Measurements from ENCODE around the gene HDAC8. TPM values are rescaled to one million over a fixed set of nuclear protein-coding genes. Genes with fewer than 3 reads are reported as not detected.

HDAC8 gene
- total RNA-seq, 1 donor from 2014 or later: 37.7 TPM

DNA sequence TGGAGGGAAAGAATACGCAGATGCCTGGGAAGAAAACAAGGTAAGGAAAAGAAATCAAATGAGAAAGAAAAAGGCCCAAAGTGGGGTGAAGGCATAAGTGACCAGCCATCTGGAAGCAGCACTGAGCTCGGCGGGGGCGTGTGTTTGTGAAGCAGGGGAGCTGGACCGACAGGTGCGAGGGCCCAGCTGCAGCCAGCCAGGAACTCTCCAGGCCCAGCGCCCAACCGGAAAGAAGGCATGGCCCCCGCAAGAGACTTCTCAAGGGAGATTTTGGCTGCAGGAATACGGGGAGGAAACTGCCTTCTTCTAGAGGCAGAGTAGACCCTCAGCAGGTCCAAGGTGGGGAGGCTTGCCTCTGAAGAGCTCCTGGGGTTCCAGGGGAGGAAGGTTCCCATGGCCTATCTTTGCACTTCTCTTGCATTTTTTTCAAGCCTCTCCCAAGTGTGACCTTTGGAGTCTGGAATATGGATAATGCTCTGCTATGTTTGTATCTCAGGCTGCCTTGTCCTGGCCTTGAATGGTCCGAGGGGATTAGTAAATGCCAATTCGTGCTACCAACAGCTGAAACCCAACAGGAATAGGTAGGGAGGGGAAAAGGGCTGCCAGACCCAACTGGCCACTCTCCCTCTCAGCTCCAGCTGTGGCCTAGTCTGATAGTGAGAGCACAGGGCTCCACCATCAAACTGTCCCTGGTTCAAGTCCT is 256.1 kb downstream of the HDAC8 start:
- DNase-seq: no peak

DNA sequence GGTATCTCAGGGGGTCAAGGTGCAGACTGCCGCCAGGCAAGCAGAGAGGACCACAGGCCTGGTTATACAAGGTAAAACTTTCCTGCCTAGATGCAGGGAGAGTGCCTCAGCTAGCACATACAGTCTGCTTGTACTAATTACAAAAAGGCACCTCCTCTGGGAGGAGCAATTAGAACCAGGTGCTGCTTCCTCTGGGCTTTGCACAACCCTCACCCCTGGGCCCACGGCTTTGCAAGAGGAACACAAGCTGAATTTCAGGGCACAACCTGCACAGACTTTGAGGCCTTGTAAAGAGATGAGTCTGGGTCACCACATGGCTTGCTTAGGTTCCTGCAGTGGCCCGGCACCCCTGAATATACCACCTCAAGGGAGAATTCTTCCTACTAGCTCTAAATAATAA is 257.8 kb downstream of the HDAC8 start:
- DNase-seq: no peak

DNA sequence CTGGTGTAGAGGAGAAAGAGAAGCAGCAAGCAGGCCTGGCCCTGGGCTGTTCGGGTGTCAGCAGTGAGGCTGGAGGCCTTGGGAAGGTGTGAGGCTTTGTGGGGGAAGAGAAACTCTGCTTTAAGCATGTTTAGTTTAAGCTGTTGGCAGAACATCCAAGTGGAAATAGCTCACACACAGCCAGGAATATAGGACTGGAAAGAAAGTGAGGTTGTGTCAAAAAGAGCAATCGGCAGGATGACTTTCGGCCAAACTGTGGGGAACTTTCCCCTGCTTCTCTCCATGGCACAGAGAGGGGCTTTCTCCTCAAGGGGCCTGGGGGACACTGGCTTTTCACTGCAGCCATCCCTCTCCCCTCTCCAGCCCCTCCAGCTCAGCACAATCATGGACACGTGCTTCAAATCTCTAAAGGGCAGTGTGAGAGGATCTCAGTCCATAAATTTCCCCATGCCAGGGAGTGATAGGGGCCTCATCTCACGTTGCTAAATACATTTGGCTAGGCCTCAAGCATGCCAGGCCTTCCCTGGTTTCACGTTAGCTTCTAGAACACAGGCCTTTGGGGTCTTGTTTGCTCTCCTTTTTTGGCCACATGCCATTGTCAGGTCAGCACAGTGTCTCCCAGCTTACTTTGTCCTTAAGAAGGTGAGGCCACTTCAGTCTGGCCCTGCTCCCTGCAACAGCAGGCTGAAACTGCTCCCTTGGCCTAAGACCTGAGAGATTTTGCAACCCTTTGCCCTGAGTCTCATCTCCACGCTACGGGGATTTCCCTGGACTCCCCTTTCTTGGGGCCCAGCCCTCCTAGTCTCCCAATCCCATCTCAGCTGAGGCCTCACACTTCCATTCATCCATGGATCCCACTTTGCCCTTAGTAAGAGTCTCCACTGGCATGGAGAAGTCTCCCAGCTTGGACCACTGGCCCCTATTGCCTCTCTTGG is 258.7 kb downstream of the HDAC8 start:
- no peak for DNase-seq

DNA sequence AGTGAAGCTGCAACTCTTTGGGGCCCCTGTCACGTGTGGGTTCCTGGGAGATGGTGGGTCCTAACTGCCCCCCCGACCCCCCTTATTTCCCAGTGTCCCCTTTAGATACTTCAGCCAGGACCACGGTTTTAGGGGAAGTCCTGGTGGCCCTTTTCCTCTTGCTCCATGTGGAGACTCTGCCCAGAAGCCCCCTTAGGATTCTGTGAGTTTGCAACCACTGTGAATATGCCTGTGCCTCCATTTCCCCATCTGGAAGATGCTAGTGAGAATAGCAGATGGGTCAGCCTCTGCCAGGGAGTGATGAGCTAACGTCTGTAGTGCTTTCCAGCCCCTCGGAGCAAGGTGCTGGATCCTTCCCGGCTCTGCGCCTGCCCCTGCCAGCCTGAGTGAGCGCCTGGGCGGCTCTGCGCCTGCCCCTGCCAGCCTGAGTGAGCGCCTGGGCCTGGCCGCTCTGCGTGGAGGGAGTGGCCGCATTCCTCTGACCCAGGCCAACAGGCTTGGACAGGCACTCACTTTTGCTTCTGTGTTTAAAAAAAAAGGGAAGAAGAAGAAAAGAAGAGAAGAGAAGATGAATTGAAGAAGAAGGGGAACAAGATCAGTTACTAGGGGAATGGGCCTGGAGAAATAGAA is 260.2 kb downstream of the HDAC8 start:
- no peak for DNase-seq

DNA sequence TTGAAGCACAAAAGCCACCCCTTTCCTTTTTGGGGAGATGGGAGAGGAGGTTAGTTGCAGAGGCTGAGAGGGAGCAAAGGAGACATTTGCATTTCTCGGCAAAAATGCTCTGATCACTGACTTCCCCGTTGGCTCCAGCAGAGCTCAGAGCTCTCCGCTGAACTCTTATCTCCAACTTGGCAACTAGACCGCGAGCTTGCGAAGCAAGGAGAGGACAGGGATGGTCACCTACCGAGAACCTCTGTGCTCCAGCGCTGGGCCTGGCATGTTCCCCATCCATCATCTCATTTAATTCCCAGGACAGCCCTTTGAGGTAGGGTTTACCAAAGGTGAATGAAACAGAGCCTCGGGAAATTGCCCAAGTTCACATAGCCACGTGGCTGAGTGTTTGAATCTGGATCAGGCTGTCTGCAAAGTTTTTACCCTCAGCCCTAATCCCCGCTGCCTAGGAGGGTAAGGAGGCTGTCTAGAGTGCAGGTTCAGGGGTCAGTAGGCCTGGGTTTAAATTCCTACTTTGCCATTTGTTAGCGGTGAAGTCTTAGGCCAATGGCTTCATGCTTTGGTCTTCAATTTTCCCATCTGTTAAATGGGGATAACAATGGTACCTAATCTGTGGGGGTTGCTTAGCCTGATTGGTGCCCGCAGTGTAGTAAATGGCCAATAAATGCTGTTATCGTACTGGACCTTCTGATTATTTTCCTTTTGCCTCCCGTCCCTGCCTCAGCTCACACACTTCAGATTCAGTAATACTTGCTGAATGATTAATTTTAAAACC is 263.2 kb downstream of the HDAC8 start:
- DNase-seq: no peak

DNA sequence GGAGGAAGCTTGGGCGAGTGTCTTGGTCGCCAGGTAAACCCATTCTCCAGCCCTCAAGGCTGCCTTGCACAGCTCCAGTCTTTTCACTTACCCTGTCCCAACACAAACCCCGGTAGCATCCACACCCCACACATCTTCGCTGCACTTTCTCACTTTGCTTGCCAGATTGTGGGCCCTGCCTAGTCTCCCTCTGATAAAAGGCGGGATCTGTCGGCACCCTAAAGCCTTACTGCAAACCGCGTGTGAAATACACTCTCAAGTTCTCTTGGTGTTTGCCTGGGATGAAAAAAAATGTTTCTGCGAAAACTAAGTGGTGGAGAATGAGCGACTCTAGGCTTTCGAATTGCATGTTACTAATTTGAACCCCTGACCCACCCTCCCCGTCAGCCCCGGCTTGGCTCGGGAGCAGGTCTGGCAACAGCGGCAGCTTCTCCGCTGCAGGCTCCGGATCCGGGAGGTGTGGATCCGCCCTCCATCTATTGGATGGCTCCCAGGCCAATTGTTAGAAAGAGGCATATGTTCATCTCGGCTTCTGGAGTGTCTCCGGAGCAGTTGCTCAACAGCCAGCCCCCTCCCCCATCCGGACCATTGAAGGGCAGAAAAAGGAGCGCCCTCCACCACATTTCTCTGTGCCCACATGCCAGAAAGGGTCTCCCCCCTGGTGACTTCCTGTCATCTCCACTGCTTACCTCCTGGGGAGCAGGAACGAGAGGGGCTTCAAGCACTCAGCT is 263.9 kb downstream of the HDAC8 start:
- DNase-seq: peak; percentile 26

DNA sequence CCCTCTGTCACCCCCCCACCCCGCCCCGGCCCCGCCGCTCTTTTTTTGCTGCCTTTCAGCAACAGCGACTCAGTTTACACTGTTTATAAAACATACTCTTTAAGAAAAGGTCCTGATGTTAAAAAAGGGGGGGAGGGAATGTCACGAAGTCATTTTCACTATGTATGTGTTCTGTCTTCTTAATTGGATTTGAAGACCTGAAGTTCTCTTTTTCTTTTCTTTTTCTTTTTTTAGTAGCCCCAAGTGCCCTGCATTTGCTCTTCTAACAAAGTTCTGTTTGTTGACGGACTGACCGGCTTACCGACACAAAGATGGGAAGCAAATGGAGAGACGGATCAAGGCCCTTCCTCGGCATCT is 264.5 kb downstream of the HDAC8 start:
- no peak for DNase-seq

DNA sequence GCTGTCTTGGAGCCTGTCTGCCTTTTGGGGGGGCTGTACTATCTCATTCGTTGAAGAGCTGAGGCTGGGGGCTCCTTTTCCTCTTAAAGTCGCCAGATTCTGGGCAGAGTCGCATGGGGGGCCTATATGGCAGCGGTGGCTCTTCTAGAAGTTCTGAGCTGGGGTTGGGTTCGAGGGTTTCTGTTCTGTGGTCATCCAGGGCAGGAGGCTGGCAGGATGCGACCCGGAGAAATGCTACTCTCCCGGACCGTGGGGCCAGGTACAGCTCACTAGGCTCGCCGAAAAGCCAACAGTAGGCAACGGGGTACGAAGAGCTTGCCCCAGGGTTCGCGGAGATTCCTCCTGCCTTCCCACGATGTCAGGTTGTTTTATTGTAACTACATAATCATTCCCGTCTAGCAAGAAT is 265.0 kb downstream of the HDAC8 start:
- DNase-seq: no peak

DNA sequence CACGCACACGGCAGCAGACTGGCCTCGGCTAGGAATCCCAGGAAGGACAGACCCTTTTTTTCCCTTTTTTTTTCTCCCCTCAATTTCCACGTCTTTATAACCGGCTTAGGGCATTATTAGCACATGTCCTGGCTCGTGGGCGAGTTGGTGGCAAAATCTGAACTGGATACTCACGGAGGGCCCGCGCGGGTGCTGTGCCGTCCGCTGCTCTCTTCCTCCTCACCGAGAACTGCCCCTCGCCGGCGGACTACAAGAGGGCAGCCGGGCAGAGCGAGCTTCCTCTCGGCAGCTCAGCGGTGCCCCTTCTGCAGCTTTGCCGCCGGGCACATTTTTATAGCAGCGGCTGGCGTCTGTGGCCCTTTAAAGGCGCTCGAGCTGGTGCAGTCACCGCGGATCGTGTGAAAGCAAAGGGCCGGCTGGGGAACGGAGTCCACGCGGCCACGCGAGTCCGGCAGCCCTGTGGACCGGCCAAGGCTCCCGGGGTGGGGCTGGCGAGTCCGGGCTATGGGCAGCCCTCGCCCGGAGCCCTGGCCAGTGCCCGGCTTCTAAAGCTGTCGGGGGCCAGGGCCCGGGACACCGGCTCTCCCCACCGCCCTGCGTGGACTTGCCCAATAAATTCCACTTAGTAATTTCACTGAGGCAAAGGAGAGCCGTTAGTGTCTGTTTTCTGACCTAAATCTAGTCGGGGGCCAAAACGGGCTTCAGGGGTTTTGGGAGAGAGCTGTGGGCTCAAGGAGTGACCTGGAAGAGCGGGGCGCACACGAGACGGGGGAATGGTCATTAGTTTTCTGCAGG is 265.6 kb downstream of the HDAC8 start:
- DNase-seq: peak; percentile 53

DNA sequence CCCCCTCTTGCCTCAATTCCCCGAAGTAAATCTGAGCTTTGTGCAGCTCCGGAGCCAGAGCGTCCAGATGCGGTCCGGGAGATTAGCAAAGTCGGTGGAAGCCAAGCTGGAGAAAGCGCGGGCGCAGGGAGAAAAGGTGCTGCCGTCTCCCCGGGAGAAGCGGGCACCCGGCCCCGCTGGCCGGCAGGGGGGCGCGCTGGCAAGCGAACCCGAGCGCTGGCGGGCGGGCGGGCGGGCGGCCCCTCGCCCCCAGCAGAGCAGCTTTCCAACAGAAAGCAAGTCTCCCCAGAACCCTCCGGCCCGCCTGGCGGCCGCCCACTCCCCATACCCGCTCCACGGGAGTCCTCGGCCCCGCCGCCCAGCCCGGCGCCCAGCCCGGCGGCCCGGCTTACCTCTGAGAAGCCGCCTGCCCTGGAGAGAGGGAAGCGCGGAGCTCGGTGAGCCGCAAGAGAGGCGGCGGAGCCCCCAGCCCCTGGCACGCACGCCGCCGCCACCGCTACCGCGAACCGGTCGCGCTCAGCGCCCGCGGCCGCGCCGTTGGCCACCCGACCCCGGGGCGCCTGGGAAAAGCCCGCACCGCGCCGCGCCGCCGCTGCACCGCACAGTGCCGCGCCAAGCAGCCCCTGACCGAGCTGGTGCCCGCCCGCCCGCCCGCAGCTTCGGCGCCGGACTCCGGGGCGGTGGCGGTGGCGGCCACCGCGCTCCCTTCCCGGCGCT is 266.4 kb downstream of the HDAC8 start:
- DNase-seq: no peak

DNA sequence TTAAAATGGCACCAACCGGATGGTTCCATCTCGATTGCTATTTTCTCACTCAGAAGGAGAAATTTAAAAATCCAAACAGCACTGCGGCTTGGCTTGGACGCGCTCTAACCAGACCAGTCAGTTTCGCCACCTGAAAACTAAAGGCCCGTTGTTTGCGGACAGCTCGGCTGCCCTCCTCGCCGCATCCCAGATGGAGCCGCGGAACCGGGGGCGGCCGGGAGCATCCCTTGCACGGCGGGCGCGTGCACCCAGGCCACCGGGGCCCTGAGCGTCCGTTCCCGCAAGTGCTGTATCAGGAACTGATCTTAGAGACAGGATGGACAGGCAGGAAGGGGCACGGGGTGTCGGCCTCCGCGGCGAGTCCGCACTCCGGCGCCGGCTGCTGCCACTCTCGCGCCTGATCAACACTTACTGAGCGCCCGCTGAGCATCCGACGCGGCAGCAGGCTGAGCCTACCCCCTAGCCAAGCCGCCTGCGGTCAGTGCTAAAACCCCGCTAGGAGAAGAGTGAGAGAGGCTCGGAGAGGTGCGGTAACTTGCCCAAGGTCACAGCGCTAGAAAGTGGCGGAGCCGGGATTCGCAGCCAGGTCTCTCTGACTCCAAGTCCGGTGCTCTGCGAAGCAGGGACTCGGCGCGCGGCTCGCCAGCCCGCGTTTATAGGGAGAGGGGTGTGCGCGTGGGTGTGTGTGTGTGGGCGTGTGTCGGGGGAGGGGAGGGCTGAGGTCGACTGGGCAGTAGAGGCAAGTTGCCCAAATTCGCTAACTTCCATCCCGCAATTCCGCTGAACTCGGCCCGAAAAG is 267.2 kb downstream of the HDAC8 start, which contains the start of gene CITED1:
Gene CITED1, minus strand, starts transcription at position 629 of the 799 bp plus-strand sequence. CDS start 3,045 bp downstream, outside the sequence.
- DNase-seq: peak; percentile 3

DNA sequence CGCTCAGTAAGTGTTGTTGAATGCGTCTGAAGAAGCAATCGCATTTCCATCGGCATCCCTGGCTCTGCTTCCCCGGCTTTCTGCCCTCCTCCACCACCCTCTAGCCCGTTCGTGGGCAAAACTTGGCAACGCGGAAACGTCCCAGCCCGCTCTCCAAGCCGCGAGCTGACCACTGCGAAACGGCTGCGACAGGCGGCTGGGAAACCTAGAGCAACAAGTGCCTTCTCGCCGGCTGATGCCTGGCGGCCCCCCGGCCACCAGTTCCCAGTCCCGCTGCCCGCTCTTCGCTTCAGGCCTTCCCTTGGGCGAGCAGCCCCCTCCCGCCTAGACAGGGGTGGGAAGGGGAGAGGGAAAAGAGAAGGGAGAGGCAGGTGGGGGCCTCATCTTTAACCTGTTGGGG is 267.8 kb downstream of the HDAC8 start:
- DNase-seq: no peak

DNA sequence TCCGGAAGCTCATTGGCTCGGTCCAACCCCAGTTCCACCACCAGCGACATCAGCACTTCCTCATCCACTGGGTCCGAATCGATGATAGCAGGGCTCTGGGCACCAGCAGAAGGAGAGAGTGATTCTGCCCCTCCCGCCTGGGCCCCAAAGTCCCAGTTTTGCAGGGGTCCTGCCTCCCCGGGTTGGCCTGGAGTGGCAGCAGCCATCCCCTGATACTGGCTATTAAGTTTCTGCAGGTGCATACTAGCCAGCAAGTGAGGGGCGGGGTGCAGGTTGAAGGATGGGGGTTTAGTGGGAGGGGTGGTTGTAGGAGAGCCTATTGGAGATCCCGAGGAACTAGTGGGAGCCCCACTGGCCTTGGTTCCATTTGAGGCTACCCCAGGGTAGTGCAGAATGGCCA is 270.9 kb downstream of the HDAC8 start:
- DNase-seq: no peak

DNA sequence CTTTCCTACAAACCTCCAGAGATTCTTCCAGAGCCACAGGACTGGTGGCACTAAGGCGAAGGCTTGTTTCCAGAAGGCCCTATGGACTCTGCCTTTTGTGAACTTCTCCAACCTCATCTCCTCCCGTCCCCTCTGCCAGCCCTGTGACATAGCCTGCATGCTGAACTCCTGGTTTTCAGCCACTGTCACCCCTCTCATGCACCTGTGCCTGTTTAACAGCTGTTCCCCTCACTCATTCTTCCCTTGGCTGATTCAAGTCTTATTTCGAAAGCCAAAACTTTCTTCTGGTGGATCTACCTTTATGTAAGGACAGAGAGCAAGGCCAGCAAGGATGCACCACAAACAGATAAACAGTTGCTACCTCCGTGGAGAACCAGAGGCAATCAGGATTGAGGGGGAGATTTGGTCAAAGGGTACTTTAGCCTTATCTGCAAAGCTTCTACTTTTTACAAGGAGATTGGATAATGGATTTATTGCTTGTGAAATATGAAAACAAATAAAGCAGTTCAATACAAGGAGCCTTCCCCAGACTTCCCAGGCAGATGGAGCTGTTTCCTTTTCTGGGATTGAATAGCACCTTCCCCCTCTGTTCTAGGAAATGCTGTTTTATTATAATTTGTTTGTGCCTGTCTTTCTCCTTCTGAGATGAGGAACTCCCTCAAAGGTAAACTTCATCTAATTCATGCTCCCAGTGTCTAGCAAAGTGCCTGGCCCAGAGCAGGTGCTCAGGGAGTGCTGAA is 272.6 kb downstream of the HDAC8 start:
- DNase-seq: no peak

DNA sequence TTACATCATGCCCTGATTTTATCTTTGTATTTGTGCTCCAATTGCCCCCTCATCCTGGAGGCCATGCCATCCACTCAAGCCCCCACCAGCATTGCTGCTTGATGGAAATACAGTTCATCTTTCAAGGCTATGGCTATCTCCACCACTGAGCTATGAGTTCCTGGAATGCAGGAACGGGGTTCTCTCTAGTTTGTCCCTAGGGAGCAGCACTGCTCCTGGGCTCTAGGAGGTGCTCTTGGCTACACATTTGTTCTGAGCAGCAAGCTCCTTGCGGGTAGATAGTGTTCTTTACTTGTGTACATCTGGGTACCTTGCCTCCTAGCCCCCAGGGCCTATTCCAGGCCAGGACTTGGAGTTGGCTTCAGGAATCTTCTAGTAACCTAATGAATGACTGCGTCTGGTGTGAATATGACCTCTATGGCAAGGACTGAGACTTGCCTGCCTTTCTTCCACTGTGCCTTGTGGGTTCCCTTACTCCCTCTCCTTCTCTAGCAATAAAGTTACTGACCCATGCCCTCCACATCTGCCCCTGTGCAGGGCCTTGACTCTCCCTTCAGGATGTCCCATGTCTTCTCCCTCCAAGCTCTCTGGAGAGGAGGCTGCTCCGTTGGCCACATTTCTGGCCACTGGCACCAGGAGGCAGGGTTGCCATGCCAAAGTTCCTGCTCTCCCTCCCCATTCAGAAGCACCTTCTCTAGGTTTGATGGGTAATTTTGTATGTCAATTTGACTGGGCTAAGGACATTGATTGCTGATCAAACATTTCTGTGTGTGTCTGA is 274.5 kb downstream of the HDAC8 start:
- DNase-seq: no peak

DNA sequence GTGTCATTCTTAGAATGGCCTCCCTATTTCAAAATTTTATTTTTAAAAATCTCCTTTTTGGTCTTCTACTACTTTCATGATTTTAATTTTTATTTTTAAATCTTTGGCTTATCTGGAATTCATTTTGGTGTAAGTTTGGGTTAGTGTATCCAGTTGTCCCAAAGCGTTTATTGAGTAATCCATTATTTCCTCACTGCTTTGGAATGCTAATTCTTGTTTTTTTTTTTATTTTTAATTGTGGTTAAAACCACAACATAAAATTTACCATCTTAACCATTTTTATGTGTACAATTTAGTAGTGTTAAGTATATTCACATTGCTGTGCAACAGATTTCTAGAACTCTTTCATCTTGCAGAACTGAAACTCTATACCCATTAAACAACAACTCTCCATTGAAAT is 275.7 kb downstream of the HDAC8 start:
- DNase-seq: no peak

DNA sequence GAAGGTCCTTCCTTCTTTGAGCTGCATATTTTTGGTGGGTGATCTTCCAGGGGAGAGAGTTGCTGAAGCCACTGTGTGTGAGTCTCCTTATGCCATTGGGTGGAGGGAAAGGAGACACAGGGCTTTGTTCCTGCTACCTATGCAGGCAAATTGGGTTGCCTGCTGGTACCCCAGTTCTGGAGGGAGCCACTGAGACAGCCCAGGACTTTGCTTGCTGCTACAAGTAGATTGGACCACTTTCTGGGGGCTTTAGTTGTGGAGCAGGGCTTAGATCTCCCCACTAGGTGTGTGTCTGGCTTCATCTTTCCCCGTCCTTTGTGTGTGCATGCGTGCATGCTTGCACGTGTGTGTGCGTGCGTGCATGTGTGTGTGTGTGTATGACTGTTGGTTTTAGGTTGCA is 276.9 kb downstream of the HDAC8 start:
- no peak for DNase-seq

DNA sequence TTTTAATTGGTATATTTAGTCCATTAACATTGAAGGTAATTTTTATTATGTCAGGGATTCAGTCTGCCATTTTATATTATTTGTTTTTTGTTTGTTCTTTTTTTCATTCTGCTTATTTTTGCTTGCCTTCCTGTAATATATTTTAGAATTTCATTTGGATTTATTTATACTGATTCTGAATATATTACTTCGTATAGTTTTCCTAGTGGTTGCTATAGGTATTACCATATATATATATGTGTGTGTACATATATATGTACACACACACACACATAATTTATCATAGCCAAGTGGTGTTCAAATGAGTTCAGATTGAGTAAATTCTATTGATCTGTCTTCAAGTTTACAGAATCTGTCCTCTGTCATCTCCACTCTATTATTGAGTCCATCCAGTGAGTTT is 278.1 kb downstream of the HDAC8 start:
- no peak for DNase-seq

All from occipital lobe (tissue), 2 donors.